Kidney (tissue), 14 donors: ENCODE data around the gene AXIN1. TPM values are rescaled to one million over a fixed set of nuclear protein-coding genes. Genes with fewer than 3 reads are reported as not detected.

Experiments
- DNase-seq, 5 donors: peaks; one replicate each; pipeline ENCODE4 v3.0.0-alpha.2; 2013 to 2020
- FAIRE-seq: peaks from 2 replicates; lab custom pipeline; 2012; peaks lifted over from hg19 to GRCh38; lab: Jason Lieb, UNC
- H3K27ac ChIP-seq, 2 donors: one replicate each; pipeline ENCODE4 v1.7.0; 2013; ENCODE audit warnings: low read depth in 2 of 2, low read length in 2 of 2, inconsistent platforms in 1 of 2
- H3K27me3 ChIP-seq: one replicate; pipeline ENCODE4 v1.7.1; 2013; ENCODE audit warnings: low read length, inconsistent platforms; ENCODE audit not compliant: control insufficient read depth, insufficient read depth
- H3K36me3 ChIP-seq, 3 donors: one replicate each; pipeline versions ENCODE4 v1.7.0 to v1.7.1; 2013; ENCODE audit warnings: low read length in 3 of 3, control low read depth in 1 of 3, inconsistent platforms in 1 of 3; ENCODE audit not compliant: insufficient read depth in 3 of 3, control insufficient read depth in 2 of 3
- H3K4me1 ChIP-seq, 3 donors: one replicate each; pipeline versions ENCODE4 v1.7.0 to v1.7.1; 2013; ENCODE audit warnings: low read length in 3 of 3, inconsistent platforms in 1 of 3, low read depth in 1 of 3; ENCODE audit not compliant: control insufficient read depth in 2 of 3, insufficient read depth in 2 of 3
- H3K4me3 ChIP-seq, 3 donors: one replicate each; pipeline versions ENCODE4 v1.7.0 to v1.8.1; 2013; ENCODE audit warnings: low read length in 3 of 3, control low read depth in 1 of 3, inconsistent platforms in 1 of 3
- H3K9ac ChIP-seq, 3 donors: one replicate each; pipeline versions ENCODE4 v1.7.0 to v1.7.1; 2013; ENCODE audit warnings: low read length in 3 of 3, control low read depth in 1 of 3, inconsistent platforms in 1 of 3
- H3K9me3 ChIP-seq, 3 donors: one replicate each; pipeline versions ENCODE4 v1.7.0 to v1.7.1; 2013; ENCODE audit warnings: low read length in 3 of 3, control low read depth in 1 of 3, inconsistent platforms in 1 of 3; ENCODE audit not compliant: control insufficient read depth in 2 of 3, insufficient read depth in 1 of 3
- intact Hi-C: fragments of 100-400 bp; cut with DNase I; formaldehyde crosslinking; loops from one replicate; pipeline ENCODE4 v1.11.1; 2022
- polyA plus RNA-seq: library from polyadenylated mRNA; stranded (reverse); fragments of 350-450 nt; fragmentation: Illumina TruSeq; extraction: RNeasy Lipid Tissue Mini Kit (QIAGEN cat#74804); gene quantifications from one replicate; pipeline ENCODE4 v1.2.3, GENCODE V29; 2014; ENCODE audit warnings: low read depth, low replicate concordance; ENCODE audit not compliant: insufficient read depth
- total RNA-seq: library from RNA; stranded (reverse); fragmentation: NEBNext Ultra II Directional; extraction: Animal tissue kit (Norgen Biotek cat#: 25700); gene quantifications from one replicate; pipeline ENCODE4 v1.2.1, GENCODE V29; 2021
- TF ChIP-seq, protein P1 (sequence below): IDR thresholded peaks from 3 replicates; pipeline ENCODE4 v1.5.1; 2012; ENCODE audit warnings: mild to moderate bottlenecking, moderate library complexity, borderline replicate concordance; ENCODE audit not compliant: insufficient read depth; ENCODE audit errors: extremely low read depth
- donor health status: control.
- donor health status: control.
- donor health status: control.
- donor health status: control.
- donor health status: control.
- donor health status: DM: yes; HTN: yes; CAD: no.
- donor health status: Normal renal cell carcinoma (clear cell type).

AXIN1 gene
- total and polyA plus RNA-seq, 2 donors from 2014 or later, result 9.7 to 24.6 TPM

DNA sequence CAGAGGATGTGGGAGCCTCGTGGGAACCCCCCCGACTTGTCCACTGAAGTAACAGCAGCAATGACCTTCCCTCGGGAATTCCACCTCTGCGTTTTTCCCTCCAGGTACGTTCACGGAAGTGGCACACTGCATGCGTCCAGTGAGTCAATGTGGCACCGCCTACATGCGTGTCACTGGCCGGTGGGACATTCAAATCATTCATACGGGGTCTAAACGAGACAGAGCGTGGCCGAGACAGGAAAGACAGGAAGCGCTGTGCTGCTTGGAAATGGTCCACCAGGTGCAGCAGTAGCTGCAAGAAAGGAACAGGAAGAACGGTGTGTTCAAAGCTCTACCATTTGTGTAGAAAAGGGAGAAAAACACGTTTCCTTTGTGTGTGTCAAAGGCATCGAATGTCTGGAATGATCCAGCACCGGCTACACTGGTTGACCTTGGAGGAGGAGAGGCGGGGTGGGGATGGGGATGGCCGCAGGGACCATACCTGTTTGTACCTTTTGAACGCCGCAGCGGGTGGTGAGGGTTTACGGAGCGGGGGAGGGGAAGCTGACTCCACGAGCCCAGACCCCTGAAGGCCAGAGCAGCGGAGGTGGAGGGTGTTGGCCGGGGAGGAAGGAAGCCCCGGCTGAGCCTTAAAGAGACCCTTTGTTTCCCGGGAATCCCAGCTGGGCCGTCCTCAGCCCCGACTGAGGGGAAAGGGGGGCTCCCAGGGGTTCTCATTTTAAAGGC is 31.0 kb upstream of the AXIN1 start:
- peaks cover 0 to 32% (median 3%) of the 10 kb centered on the region in 3 donors for H3K4me1 ChIP-seq
- H3K27me3 ChIP-seq, result no peaks in the 10 kb centered on the region
- intact Hi-C loops, result no loop called here
- peak overlapping the region; percentile 1 to 81 (median 48) for H3K4me3 ChIP-seq
- H3K9me3 ChIP-seq, result no peaks in the 10 kb centered on the region
- H3K9ac ChIP-seq, result peak overlapping the region in 1 of 3 donors; percentile 81
- TF ChIP-seq, protein P1, sequence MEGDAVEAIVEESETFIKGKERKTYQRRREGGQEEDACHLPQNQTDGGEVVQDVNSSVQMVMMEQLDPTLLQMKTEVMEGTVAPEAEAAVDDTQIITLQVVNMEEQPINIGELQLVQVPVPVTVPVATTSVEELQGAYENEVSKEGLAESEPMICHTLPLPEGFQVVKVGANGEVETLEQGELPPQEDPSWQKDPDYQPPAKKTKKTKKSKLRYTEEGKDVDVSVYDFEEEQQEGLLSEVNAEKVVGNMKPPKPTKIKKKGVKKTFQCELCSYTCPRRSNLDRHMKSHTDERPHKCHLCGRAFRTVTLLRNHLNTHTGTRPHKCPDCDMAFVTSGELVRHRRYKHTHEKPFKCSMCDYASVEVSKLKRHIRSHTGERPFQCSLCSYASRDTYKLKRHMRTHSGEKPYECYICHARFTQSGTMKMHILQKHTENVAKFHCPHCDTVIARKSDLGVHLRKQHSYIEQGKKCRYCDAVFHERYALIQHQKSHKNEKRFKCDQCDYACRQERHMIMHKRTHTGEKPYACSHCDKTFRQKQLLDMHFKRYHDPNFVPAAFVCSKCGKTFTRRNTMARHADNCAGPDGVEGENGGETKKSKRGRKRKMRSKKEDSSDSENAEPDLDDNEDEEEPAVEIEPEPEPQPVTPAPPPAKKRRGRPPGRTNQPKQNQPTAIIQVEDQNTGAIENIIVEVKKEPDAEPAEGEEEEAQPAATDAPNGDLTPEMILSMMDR, result no peak
- DNase-seq, result peak; percentile 78 to 92 (median 82)
- no peaks in the 10 kb centered on the region for H3K36me3 ChIP-seq
- peak overlapping the region; percentile 89 to 95 for H3K27ac ChIP-seq
- no peak for FAIRE-seq

DNA sequence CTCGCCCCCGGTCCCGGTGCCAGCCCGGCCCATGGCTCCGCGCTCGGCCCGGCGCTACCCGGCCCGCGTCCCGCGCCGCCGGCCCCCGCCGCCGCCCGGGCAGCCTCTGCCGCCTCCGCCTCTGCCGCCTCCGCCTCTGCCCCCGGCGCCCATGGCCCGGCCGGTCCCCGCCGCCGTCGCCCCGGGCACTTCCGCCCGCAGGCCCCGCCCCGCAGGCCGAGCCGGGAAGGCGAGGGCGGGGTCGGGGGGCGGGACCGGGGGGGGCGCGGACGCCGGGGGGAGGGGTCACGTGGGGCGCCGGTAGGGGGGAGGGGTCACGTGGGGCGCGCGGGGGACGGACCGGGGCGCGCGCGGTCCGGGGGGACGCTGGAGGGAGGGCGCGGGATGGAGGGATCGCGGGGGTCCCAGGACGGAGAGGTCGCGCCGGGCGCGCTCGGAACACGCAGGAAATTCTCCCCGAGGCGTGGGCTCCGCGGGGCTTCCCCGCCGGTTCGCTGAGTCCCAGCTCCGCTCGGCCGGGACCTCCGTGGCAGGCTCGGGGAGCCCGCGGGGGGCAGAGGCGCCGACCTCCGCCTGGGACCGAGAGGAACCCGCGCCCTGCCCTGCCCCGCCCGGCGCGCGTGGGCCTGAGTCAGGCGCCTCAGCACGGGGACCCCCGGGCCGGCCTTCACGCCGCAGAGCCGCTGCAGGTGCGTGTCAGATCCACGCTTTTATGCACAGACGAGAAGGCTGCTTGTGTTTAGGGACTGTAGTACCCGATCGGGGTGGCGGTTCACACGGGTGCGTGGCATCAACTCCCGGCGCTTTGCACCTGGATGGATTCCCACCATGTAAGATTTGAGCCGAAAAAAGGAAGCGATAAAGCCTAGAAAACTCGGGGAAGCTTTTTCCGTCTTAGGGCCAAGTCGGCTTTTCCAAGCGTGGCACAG is 29.5 kb upstream of the AXIN1 start, which contains the start of gene PGAP6:
PGAP6 (minus strand) TSS at position 190 of the 929 bp plus-strand sequence; CDS start at position 33, 157 bp downstream.
- TF ChIP-seq, protein P1, result no peak
- Histone ChIP-seq H3K9ac (peak within 1 kb of the TSS in 2 of 3 donors; percentile 81 to 87), H3K4me1 (peaks cover 0 to 32% (median 0%) of the 10 kb centered on the region in 3 donors), H3K36me3 (no peaks in the 10 kb centered on the region), H3K4me3 (peak within 1 kb of the TSS; percentile 57 to 81 (median 77)), H3K27me3 (no peaks in the 10 kb centered on the region), H3K9me3 (no peaks in the 10 kb centered on the region), H3K27ac (peak within 1 kb of the TSS; percentile 89 to 95)
- intact Hi-C loops, result no loop called here
- FAIRE-seq, result no peak
- peak in 3 of 5 donors; percentile 35 to 86 (median 73) for DNase-seq

DNA sequence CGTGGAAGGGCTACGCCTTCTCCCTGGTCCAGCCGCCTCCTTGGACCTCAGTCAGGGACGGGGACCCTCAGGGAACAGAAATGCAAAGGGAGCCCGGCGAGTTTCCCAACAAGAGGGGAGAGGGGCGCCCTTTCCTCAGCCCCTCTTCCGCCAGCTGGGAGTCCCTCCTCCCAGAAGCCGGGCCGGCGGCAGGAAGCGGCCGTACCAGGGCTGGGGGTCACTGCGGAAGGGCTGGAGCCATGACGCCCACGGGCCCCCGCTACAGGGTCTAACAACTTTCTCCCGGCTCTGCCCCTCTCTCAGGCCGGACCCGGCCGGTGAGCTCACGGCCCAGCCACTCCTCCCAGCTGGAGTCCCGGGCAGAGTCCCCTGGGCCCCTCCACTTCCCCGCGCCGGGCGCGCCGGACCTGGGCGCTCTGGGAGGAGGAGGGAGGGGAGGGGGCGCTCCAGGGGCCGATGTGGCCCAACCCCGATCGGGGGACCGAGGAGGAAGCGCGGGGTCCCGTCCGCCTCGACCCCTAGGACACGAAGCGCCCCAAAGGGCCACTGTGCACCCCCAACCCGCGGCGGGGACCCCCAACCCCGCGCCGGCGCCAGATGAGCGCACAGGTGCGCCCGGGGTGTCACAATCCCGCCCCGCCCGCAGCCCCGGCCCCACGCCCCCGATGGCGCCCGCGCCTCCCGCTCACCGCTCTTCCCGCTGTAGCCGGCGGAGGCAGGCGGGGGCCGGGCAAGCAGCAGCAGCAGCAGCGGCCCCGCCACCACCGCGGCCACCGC is 28.7 kb upstream of the AXIN1 start:
- TF ChIP-seq, protein P1, result no peak
- peak overlapping the region; percentile 41 to 72 (median 58) for H3K4me3 ChIP-seq
- H3K36me3 ChIP-seq, result peaks cover 0 to 3% (median 0%) of the 10 kb centered on the region in 3 donors
- intact Hi-C loops, result no loop called here
- FAIRE-seq (no peak), DNase-seq (peak in 4 of 5 donors; percentile 51 to 86 (median 67))
- peaks cover 0 to 32% (median 0%) of the 10 kb centered on the region in 3 donors for H3K4me1 ChIP-seq
- no peaks in the 10 kb centered on the region for H3K9me3 ChIP-seq
- no peaks in the 10 kb centered on the region for H3K27me3 ChIP-seq
- peak overlapping the region; percentile 78 to 80 for H3K27ac ChIP-seq
- peak overlapping the region in 2 of 3 donors; percentile 65 to 85 for H3K9ac ChIP-seq
